ENCODE results near the gene RGS19. TPM values are rescaled to one million over a fixed set of nuclear protein-coding genes. Genes with fewer than 3 reads are reported as not detected.

Gene RGS19
- polyA plus RNA-seq, 1 of the 3 experiments (the other 2 are of a cell fraction), result 20.5 TPM

GRCh38 chr20:64042054-64042781 lies 37.1 kb downstream of the RGS19 start:
- WGBS (ENCODE audit: low lambda C conversion rate), result 19% methylated on average over 20 of the region's 55 CpGs
- Histone ChIP-seq H3K9ac (no peak overlapping the region), H3K27ac (ENCODE audit: low read depth in 2 of 2, low read length in 1 of 2) (no peak overlapping the region), H3K79me2 (ENCODE audit: insufficient read depth) (no peaks in the 10 kb centered on the region), H3K9me3 (no peaks in the 10 kb centered on the region), H2AFZ (ENCODE audit: low read depth) (0 out of 2 replicates have a peak overlapping the region, but pooled peaks have one; percentile 59), H3K27me3 (ENCODE audit: insufficient read depth) (peaks cover 14% of the 10 kb centered on the region), H4K20me1 (ENCODE audit: insufficient read depth) (no peaks in the 10 kb centered on the region), H3K9me2 (no peaks in the 10 kb centered on the region), H3K4me2 (peak overlapping the region; percentile 59; the same call in 1 of the 2 replicates), H3K36me3 (replicated peaks in 1 of 2; ENCODE audit: control insufficient read depth in 1 of 2, insufficient read depth in 2 of 2, low read length in 1 of 2) (no peaks in the 10 kb centered on the region), H3K4me1 (ENCODE audit: control insufficient read depth in 1 of 2, insufficient read depth in 2 of 2, low read depth in 1 of 2, low read length in 1 of 2) (peaks cover 0 to 13% of the 10 kb centered on the region in 2 experiments; a peak in 1 of 4 replicates), H3F3A (replicated peaks; ENCODE audit: insufficient read depth) (peaks cover 10% of the 10 kb centered on the region), H3K4me3 (ENCODE audit: low read depth in 2 of 2, low read length in 1 of 2) (peak overlapping the region in 1 of 2 experiments; percentile 47; a peak in 2 of 4 replicates)
- DNase-seq, result no peak
- TF ChIP-seq EZH2phosphoT487 (IDR thresholded peaks at IDR 0.05; ENCODE audit: borderline replicate concordance, low read depth) (no peak), RCOR1 (IDR thresholded peaks at IDR 0.05; ENCODE audit: low read length) (no peak), PBX3 (IDR thresholded peaks at IDR 0.05) (no peak), GABPA (IDR thresholded peaks at IDR 0.05; ENCODE audit: low read depth) (peak; percentile 32; the same call in 1 of the 2 replicates), NFIC (IDR thresholded peaks at IDR 0.05; ENCODE audit: borderline replicate concordance) (no peak)
- CTCF ChIA-PET, result interaction anchor here (0.9 to 7.7 kb wide), 3 partner anchors 11 to 78 kb away, joined by 4 to 52 read pairs (median 10); no protein-coding TSS in a partner anchor
- POLR2A ChIA-PET, result no interaction called here

DNA sequence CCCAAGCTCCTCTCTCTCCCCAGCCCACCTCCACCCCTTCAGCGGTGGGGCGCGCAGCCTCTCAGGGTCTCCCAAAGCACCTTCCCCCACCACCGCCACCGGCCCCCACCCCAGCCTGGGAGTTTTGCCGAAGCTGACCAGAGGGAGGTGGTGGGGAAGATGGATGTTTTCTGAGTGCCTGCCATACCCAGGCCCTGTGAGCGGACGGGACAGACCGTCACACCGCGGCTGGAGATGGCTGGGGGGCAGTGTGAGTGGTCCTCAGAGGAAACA lies 37.6 kb downstream of the RGS19 start:
- WGBS (ENCODE audit: low lambda C conversion rate), result 58% methylated on average over 11 of the region's 11 CpGs
- Histone ChIP-seq H3K27ac (ENCODE audit: low read depth in 2 of 2, low read length in 1 of 2) (no peak overlapping the region), H3K4me2 (no peak overlapping the region), H3K9me2 (no peaks in the 10 kb centered on the region), H3K79me2 (ENCODE audit: insufficient read depth) (no peaks in the 10 kb centered on the region), H3K36me3 (replicated peaks in 1 of 2; ENCODE audit: control insufficient read depth in 1 of 2, insufficient read depth in 2 of 2, low read length in 1 of 2) (no peaks in the 10 kb centered on the region), H4K20me1 (ENCODE audit: insufficient read depth) (0 out of 2 replicates have a peak, but pooled peaks cover 4% of the 10 kb centered on the region), H3K27me3 (ENCODE audit: insufficient read depth) (peaks cover 9% of the 10 kb centered on the region), H3K4me3 (ENCODE audit: low read depth in 2 of 2, low read length in 1 of 2) (no peak overlapping the region), H3K9ac (no peak overlapping the region), H3K4me1 (ENCODE audit: control insufficient read depth in 1 of 2, insufficient read depth in 2 of 2, low read depth in 1 of 2, low read length in 1 of 2) (peaks cover 0 to 13% of the 10 kb centered on the region in 2 experiments; a peak in 1 of 4 replicates), H2AFZ (ENCODE audit: low read depth) (no peak overlapping the region), H3F3A (replicated peaks; ENCODE audit: insufficient read depth) (peaks cover 10% of the 10 kb centered on the region), H3K9me3 (no peaks in the 10 kb centered on the region)
- no peak for DNase-seq
- ChIA-PET CTCF (interaction anchor here (0.9 to 7.7 kb wide), 6 partner anchors 12 to 503 kb away, joined by 3 to 61 read pairs (median 8); partner anchors contain the start of gene LKAAEAR1), POLR2A (no interaction called here)
- TF ChIP-seq MAX (IDR thresholded peaks at IDR 0.05; ENCODE audit: low read depth), result no peak
- TF ChIP-seq FOXJ3 (CRISPR knock-in tag; IDR thresholded peaks at IDR 0.05), result no peak

Data from SK-N-SH (cell line).